GM12873 (cell line): ENCODE results near the gene FAM120C.

Experiments
- TF ChIP-seq, protein P1 (sequence below): IDR thresholded peaks from 2 replicates; pipeline ENCODE4 v1.5.1; 2012; ENCODE audit warnings: low read depth, mild to moderate bottlenecking, moderate library complexity, low read length, control low read depth; ENCODE audit not compliant: insufficient read depth; ENCODE audit errors: missing control alignments

Gene FAM120C

DNA sequence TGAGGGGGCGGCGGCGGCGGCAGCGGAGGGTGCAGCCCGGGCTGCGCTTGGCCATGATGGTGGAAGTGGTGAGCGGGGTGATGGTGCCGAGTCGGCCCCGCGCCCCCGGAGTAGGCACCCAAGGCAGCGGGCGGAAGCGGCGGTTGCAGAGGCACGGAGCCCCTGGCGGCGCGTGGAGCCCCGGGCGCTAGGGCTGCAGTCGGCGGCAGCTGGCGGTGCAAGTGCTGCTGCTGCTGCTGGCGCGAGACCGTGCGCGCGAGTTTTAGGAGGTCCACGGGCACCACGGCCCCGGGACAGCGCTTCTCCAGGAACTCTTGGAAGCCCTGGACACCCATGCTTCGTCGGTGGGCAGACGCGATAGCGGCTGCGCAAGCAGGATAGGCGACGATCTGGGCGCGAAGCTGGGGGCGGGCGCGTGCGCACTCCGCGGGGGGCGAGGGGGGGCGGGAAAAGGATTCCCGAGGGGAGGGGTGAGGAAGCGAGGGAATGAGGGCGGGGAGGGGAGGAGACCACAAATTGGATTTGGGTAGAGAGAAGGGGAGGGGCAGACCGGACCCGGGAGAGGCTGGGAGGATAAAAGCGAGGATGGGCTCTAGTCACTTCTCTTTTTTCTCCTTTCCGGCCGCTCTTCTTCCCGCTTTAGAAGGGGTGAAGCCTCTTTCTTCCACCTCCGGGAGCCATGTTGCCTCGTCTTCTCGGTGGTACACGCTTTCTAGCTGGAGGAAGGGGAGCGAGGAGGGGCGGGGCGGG is at the start of gene FAM120C:
Gene FAM120C, minus strand, starts transcription at position 391 of the 750 bp plus-strand sequence. Its CDS starts 56 bp downstream, at position 335.
- TF ChIP-seq, protein P1, sequence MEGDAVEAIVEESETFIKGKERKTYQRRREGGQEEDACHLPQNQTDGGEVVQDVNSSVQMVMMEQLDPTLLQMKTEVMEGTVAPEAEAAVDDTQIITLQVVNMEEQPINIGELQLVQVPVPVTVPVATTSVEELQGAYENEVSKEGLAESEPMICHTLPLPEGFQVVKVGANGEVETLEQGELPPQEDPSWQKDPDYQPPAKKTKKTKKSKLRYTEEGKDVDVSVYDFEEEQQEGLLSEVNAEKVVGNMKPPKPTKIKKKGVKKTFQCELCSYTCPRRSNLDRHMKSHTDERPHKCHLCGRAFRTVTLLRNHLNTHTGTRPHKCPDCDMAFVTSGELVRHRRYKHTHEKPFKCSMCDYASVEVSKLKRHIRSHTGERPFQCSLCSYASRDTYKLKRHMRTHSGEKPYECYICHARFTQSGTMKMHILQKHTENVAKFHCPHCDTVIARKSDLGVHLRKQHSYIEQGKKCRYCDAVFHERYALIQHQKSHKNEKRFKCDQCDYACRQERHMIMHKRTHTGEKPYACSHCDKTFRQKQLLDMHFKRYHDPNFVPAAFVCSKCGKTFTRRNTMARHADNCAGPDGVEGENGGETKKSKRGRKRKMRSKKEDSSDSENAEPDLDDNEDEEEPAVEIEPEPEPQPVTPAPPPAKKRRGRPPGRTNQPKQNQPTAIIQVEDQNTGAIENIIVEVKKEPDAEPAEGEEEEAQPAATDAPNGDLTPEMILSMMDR, result no peak

GRCh38 chrX:54230435-54231148 is 47.5 kb upstream of the FAM120C start:
- TF ChIP-seq, protein P1, result no peak

- TF ChIP-seq, protein P1, result no peak
Measured at GRCh38 chrX:54223581-54223980, 40.5 kb upstream of the FAM120C start.

GRCh38 chrX:54213603-54214002 is 30.5 kb upstream of the FAM120C start:
- TF ChIP-seq, protein P1, result no peak

DNA sequence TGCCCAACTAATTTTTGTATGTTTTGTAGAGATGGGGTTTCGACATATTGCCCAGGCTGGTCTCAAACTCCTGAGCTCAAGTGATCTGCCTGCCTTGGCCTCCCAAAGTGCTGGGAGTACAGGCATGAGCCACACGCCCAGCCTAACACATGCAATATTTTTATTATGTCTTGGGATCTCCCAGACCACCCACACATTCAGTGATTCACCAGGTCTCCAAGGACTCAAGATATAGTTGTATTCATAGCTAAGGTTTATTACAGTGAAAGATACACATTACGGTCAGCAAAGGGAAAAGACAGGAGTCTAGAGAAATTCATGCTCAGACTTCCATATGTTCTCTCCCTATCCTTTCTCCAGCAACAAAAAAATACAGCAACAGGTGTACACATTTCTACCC is 25.5 kb upstream of the FAM120C start:
- TF ChIP-seq, protein P1, result no peak

DNA sequence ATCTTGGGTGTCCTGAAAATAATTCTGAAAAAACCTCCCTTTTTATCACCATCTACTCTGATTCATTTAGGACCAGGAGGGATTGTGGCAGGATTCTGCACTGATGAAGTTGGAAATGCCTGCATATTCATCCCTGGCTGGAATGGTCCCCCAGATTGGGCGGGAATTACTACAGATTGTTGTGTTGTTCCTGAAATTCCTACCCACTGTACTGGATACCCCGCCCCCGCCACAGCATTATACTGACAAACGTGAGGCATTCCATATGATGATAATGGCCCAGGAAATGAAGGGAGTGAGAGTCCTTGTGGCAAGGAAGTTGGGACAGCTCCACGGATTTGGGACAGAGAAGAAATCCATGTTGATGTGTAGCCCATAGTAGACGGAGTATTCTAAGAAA is 15.2 kb upstream of the FAM120C start:
- TF ChIP-seq, protein P1, result no peak

GRCh38 chrX:54194982-54195588 is 12.0 kb upstream of the FAM120C start:
- TF ChIP-seq, protein P1, result no peak
